Activated CD4-positive, alpha-beta T cell treated with anti-CD3 and anti-CD28 coated beads, Interleukin-2, amount 10 ng/mL, durations not matched to agents 24 days and 14 days (primary cell): Measurements from ENCODE around the gene ADAM12. TPM values are rescaled to one million over a fixed set of nuclear protein-coding genes. Genes with fewer than 3 reads are reported as not detected.

Experiments
- DNase-seq: peaks from one replicate; pipeline ENCODE4 v3.0.0; 2022
- H3K27ac Mint-ChIP-seq: one replicate; pipeline ENCODE4 v1.8.0; 2022; ENCODE audit warnings: mild to moderate bottlenecking, mixed read lengths
- H3K27me3 Mint-ChIP-seq: one replicate; pipeline ENCODE4 v1.8.0; 2022; ENCODE audit warnings: mixed read lengths
- H3K36me3 Mint-ChIP-seq: one replicate; pipeline ENCODE4 v1.8.0; 2022; ENCODE audit warnings: low read depth, mild to moderate bottlenecking, mixed read lengths
- H3K4me1 Mint-ChIP-seq: one replicate; pipeline ENCODE4 v1.8.0; 2021; ENCODE audit warnings: mixed read lengths
- H3K4me3 Mint-ChIP-seq: one replicate; pipeline ENCODE4 v1.8.0; 2022; ENCODE audit warnings: mild to moderate bottlenecking, moderate library complexity, mixed read lengths
- H3K9me3 Mint-ChIP-seq: one replicate; pipeline ENCODE4 v1.8.0; 2021; ENCODE audit warnings: mixed read lengths
- intact Hi-C: fragments of 100-400 bp; cut with micrococcal nuclease; formaldehyde crosslinking; loops from one replicate; pipeline ENCODE4 v1.15.1; 2023
- total RNA-seq: library from RNA; stranded (reverse); gene quantifications from 2 replicates; pipeline ENCODE4 v1.2.3, GENCODE V29; 2022

The ADAM12 gene
- total RNA-seq: not detected in 2 replicates

- Mint-ChIP-seq H3K27me3 (peaks cover 31% of the 10 kb centered on the region), H3K9me3 (peaks cover 6% of the 10 kb centered on the region), H3K36me3 (peaks cover 4% of the 10 kb centered on the region), H3K4me1 (no peaks in the 10 kb centered on the region), H3K4me3 (peak within 1 kb of the TSS; percentile 9), H3K27ac (peak within 1 kb of the TSS; percentile 42)
- peak; percentile 51 for DNase-seq
- intact Hi-C loops: loop anchor here (2.0 kb wide), 1 partner anchor 407 kb away; no protein-coding TSS in a partner anchor
Measured at GRCh38 chr10:126387931-126388911, at the start of gene ADAM12. TSS of gene ADAM12 (minus strand) at chr10:126388477. CDS start at chr10:126388145, 332 bp downstream.

- Mint-ChIP-seq H3K36me3 (no peaks in the 10 kb centered on the region), H3K9me3 (peaks cover 2% of the 10 kb centered on the region), H3K27me3 (no peaks in the 10 kb centered on the region), H3K4me3 (no peak overlapping the region), H3K27ac (no peak overlapping the region), H3K4me1 (no peaks in the 10 kb centered on the region)
- intact Hi-C loops: no loop called here
- no peak for DNase-seq
Measured at GRCh38 chr10:126437635-126438406, 49.5 kb upstream of the ADAM12 start.

GRCh38 chr10:126434235-126434634, 46.0 kb upstream of the ADAM12 start:
- Mint-ChIP-seq H3K4me1 (no peaks in the 10 kb centered on the region), H3K9me3 (peaks cover 4% of the 10 kb centered on the region), H3K4me3 (no peak overlapping the region), H3K27ac (no peak overlapping the region), H3K27me3 (no peaks in the 10 kb centered on the region), H3K36me3 (no peaks in the 10 kb centered on the region)
- intact Hi-C loops: no loop called here
- no peak for DNase-seq

- Mint-ChIP-seq H3K4me3 (no peak overlapping the region), H3K27ac (no peak overlapping the region), H3K4me1 (no peaks in the 10 kb centered on the region), H3K9me3 (peaks cover 4% of the 10 kb centered on the region), H3K27me3 (no peaks in the 10 kb centered on the region), H3K36me3 (no peaks in the 10 kb centered on the region)
- no peak for DNase-seq
- intact Hi-C loops: no loop called here
Measured at GRCh38 chr10:126433351-126433750, 45.1 kb upstream of the ADAM12 start.

GRCh38 chr10:126432507-126432906, 44.2 kb upstream of the ADAM12 start:
- H3K9me3 Mint-ChIP-seq: peaks cover 4% of the 10 kb centered on the region
- H3K4me1 Mint-ChIP-seq: no peaks in the 10 kb centered on the region
- no peak for DNase-seq
- intact Hi-C loops: no loop called here
- no peaks in the 10 kb centered on the region for H3K27me3 Mint-ChIP-seq
- no peaks in the 10 kb centered on the region for H3K36me3 Mint-ChIP-seq
- H3K4me3 Mint-ChIP-seq: no peak overlapping the region
- H3K27ac Mint-ChIP-seq: no peak overlapping the region

GRCh38 chr10:126431816-126432215, 43.5 kb upstream of the ADAM12 start:
- no peaks in the 10 kb centered on the region for H3K27me3 Mint-ChIP-seq
- no peak overlapping the region for H3K4me3 Mint-ChIP-seq
- no peak for DNase-seq
- intact Hi-C loops: no loop called here
- no peak overlapping the region for H3K27ac Mint-ChIP-seq
- H3K9me3 Mint-ChIP-seq: peaks cover 4% of the 10 kb centered on the region
- H3K4me1 Mint-ChIP-seq: no peaks in the 10 kb centered on the region
- H3K36me3 Mint-ChIP-seq: no peaks in the 10 kb centered on the region

- no peak overlapping the region for H3K27ac Mint-ChIP-seq
- no peaks in the 10 kb centered on the region for H3K27me3 Mint-ChIP-seq
- no peak for DNase-seq
- intact Hi-C loops: no loop called here
- H3K4me3 Mint-ChIP-seq: no peak overlapping the region
- H3K36me3 Mint-ChIP-seq: no peaks in the 10 kb centered on the region
- H3K4me1 Mint-ChIP-seq: no peaks in the 10 kb centered on the region
- H3K9me3 Mint-ChIP-seq: peaks cover 9% of the 10 kb centered on the region
Measured at GRCh38 chr10:126430512-126430911, 42.2 kb upstream of the ADAM12 start.

GRCh38 chr10:126429275-126429674, 41.0 kb upstream of the ADAM12 start:
- peaks cover 15% of the 10 kb centered on the region for H3K9me3 Mint-ChIP-seq
- intact Hi-C loops: no loop called here
- H3K36me3 Mint-ChIP-seq: no peaks in the 10 kb centered on the region
- no peak overlapping the region for H3K27ac Mint-ChIP-seq
- DNase-seq: no peak
- H3K4me1 Mint-ChIP-seq: no peaks in the 10 kb centered on the region
- H3K4me3 Mint-ChIP-seq: no peak overlapping the region
- H3K27me3 Mint-ChIP-seq: no peaks in the 10 kb centered on the region

GRCh38 chr10:126425489-126426065, 37.3 kb upstream of the ADAM12 start:
- Mint-ChIP-seq H3K27ac (no peak overlapping the region), H3K36me3 (no peaks in the 10 kb centered on the region), H3K9me3 (peaks cover 13% of the 10 kb centered on the region), H3K27me3 (no peaks in the 10 kb centered on the region), H3K4me1 (no peaks in the 10 kb centered on the region), H3K4me3 (no peak overlapping the region)
- no peak for DNase-seq
- intact Hi-C loops: no loop called here

- Mint-ChIP-seq H3K4me3 (no peak overlapping the region), H3K9me3 (peaks cover 13% of the 10 kb centered on the region), H3K36me3 (no peaks in the 10 kb centered on the region), H3K4me1 (no peaks in the 10 kb centered on the region), H3K27me3 (no peaks in the 10 kb centered on the region), H3K27ac (no peak overlapping the region)
- intact Hi-C loops: no loop called here
- no peak for DNase-seq
Measured at GRCh38 chr10:126425032-126425431, 36.8 kb upstream of the ADAM12 start.

- intact Hi-C loops: no loop called here
Measured at GRCh38 chr10:126423732-126424491, 35.6 kb upstream of the ADAM12 start.

GRCh38 chr10:126422567-126422966, 34.3 kb upstream of the ADAM12 start:
- no peak overlapping the region for H3K4me3 Mint-ChIP-seq
- H3K27ac Mint-ChIP-seq: no peak overlapping the region
- H3K4me1 Mint-ChIP-seq: no peaks in the 10 kb centered on the region
- intact Hi-C loops: no loop called here
- peaks cover 13% of the 10 kb centered on the region for H3K9me3 Mint-ChIP-seq
- H3K36me3 Mint-ChIP-seq: no peaks in the 10 kb centered on the region
- no peaks in the 10 kb centered on the region for H3K27me3 Mint-ChIP-seq
- no peak for DNase-seq

More at GRCh38 chr10:126423732-126424491, 35.6 kb upstream of the ADAM12 start:
- peaks cover 13% of the 10 kb centered on the region for H3K9me3 Mint-ChIP-seq
- no peak overlapping the region for H3K4me3 Mint-ChIP-seq
- H3K27me3 Mint-ChIP-seq: no peaks in the 10 kb centered on the region
- H3K27ac Mint-ChIP-seq: no peak overlapping the region
- no peaks in the 10 kb centered on the region for H3K36me3 Mint-ChIP-seq
- no peak for DNase-seq
- H3K4me1 Mint-ChIP-seq: no peaks in the 10 kb centered on the region

- Mint-ChIP-seq H3K9me3 (peaks cover 13% of the 10 kb centered on the region), H3K36me3 (no peaks in the 10 kb centered on the region), H3K27ac (no peak overlapping the region), H3K4me3 (no peak overlapping the region), H3K27me3 (no peaks in the 10 kb centered on the region), H3K4me1 (no peaks in the 10 kb centered on the region)
- no peak for DNase-seq
- intact Hi-C loops: no loop called here
Measured at GRCh38 chr10:126421756-126422256, 33.5 kb upstream of the ADAM12 start.
